Kidney capillary endothelial cell (primary cell): Measurements from ENCODE around the gene RGMA.
"Not testable (repeated sequence)": the region's sequence is repeated elsewhere in the genome, so short reads cannot be mapped to it uniquely, and the experiment has no call there.

Source experiments
- DNase-seq: peaks from one replicate; pipeline ENCODE4 v3.0.0-alpha.2; 2018; ENCODE audit warnings: low spot score

Gene RGMA

GRCh38 chr15:93066224-93066681 lies 22.8 kb downstream of the RGMA start:
- no peak for DNase-seq

- no peak for DNase-seq
These were observed 23.4 kb downstream of the RGMA start for GRCh38 chr15:93065641-93066045.

GRCh38 chr15:93063796-93064690 lies 25.0 kb downstream of the RGMA start:
- DNase-seq = no peak

GRCh38 chr15:93063262-93063671 lies 25.7 kb downstream of the RGMA start:
- no peak for DNase-seq

- DNase-seq = not testable (repeated sequence)
These were observed 26.3 kb downstream of the RGMA start for GRCh38 chr15:93062628-93063261.

GRCh38 chr15:93060336-93061248 lies 28.4 kb downstream of the RGMA start:
- no peak for DNase-seq

GRCh38 chr15:93059442-93059841 lies 29.6 kb downstream of the RGMA start:
- DNase-seq = no peak

GRCh38 chr15:93058904-93059427 lies 30.0 kb downstream of the RGMA start:
- no peak for DNase-seq

- no peak for DNase-seq
These were observed 30.9 kb downstream of the RGMA start for GRCh38 chr15:93058128-93058527.

- DNase-seq = no peak
These were observed 31.4 kb downstream of the RGMA start for GRCh38 chr15:93057618-93058017.

- DNase-seq = no peak
These were observed 32.2 kb downstream of the RGMA start for GRCh38 chr15:93056836-93057235.

GRCh38 chr15:93055211-93055610 lies 33.8 kb downstream of the RGMA start:
- no peak for DNase-seq

GRCh38 chr15:93052090-93052879 lies 36.7 kb downstream of the RGMA start:
- no peak for DNase-seq

- DNase-seq = no peak
These were observed 37.5 kb downstream of the RGMA start for GRCh38 chr15:93051236-93052089.

- DNase-seq = no peak
These were observed 38.4 kb downstream of the RGMA start for GRCh38 chr15:93050648-93051047.

- DNase-seq = no peak
These were observed 39.0 kb downstream of the RGMA start for GRCh38 chr15:93049914-93050578.

- no peak for DNase-seq
These were observed 39.8 kb downstream of the RGMA start for GRCh38 chr15:93049233-93049632.

GRCh38 chr15:93048759-93049161 lies 40.3 kb downstream of the RGMA start:
- DNase-seq = no peak

- no peak for DNase-seq
These were observed 40.6 kb downstream of the RGMA start for GRCh38 chr15:93048426-93048721.
